ENCODE data around the gene IGSF3. TPM values are rescaled to one million over a fixed set of nuclear protein-coding genes. Genes with fewer than 3 reads are reported as not detected.
"Not testable (repeated sequence)": the region's sequence is repeated elsewhere in the genome, so short reads cannot be mapped to it uniquely, and the experiment has no call there.

Gene IGSF3
- total and polyA plus RNA-seq, 2 of the 8 experiments (the other 6 are each of a cell fraction or from before 2014, with no cell fraction given) = 30.0 to 32.2 TPM

- no peak for TF ChIP-seq PHF8 (conservative IDR thresholded peaks at IDR 0.05; ENCODE audit: low read depth, low read length)
- no peak for TF ChIP-seq E2F6 (IDR thresholded peaks at IDR 0.05)
- TF ChIP-seq POLR2A (IDR thresholded peaks at IDR 0.05; ENCODE audit: control extremely low read depth in 1 of 2, low read depth in 2 of 2, low read length in 2 of 2) = no peak
- no peak for TF ChIP-seq SAP30 (IDR thresholded peaks at IDR 0.05; ENCODE audit: insufficient read depth, insufficient replicate concordance, low read length)
- no peak for TF ChIP-seq CBX8 (IDR thresholded peaks at IDR 0.05; ENCODE audit: borderline replicate concordance, low read depth, low read length)
- no peak for TF ChIP-seq BCL11A (IDR thresholded peaks at IDR 0.05; ENCODE audit: low read depth in 2 of 2, low read length in 2 of 2)
- no peak for TF ChIP-seq CHD2 (IDR thresholded peaks at IDR 0.05; ENCODE audit: low read length)
- no peak for TF ChIP-seq SUZ12 (IDR thresholded peaks at IDR 0.05; ENCODE audit: low read length)
These were observed 5.9 kb downstream of the IGSF3 start (continued) for GRCh38 chr1:116661633-116662032.

GRCh38 chr1:116658645-116659044 lies 8.9 kb downstream of the IGSF3 start:
- H2AFZ ChIP-seq (ENCODE audit: low read length); CTCF ChIA-PET (ENCODE audit: partially characterized antibody); H3K23ac ChIP-seq (ENCODE audit: insufficient read length); H3K36me3 ChIP-seq (ENCODE audit: control insufficient read depth in 2 of 4, insufficient read depth in 4 of 4, low read length in 3 of 4); H4K8ac ChIP-seq (ENCODE audit: extremely low read depth, insufficient read depth, low read length); H2BK20ac ChIP-seq (ENCODE audit: low read length); H3K27ac ChIP-seq (ENCODE audit: low read depth, low read length); DNase-seq (ENCODE audit: low read depth in 1 of 2, low spot score in 2 of 2); H3K4ac ChIP-seq (replicated peaks; ENCODE audit: insufficient read length, low read depth, low read length); POLR2A ChIA-PET (ENCODE audit: partially characterized antibody); H3K23me2 ChIP-seq (ENCODE audit: low read depth, low read length); H4K20me1 ChIP-seq (replicated peaks in 1 of 2; ENCODE audit: control insufficient read depth in 1 of 2, insufficient read depth in 2 of 2, low read length in 2 of 2); H3K56ac ChIP-seq (replicated peaks; ENCODE audit: insufficient read length, low read depth, low read length); H4K5ac ChIP-seq (ENCODE audit: insufficient read length, low read depth, low read length); H2BK5ac ChIP-seq (ENCODE audit: low read depth, low read length); H2BK12ac ChIP-seq (ENCODE audit: low read depth, low read length); H3K27me3 ChIP-seq (replicated peaks in 1 of 4; ENCODE audit: control insufficient read depth in 3 of 4, extremely low read depth in 1 of 4, insufficient read depth in 3 of 4, low read length in 3 of 4); H3K14ac ChIP-seq (ENCODE audit: insufficient read length); H2BK120ac ChIP-seq (replicated peaks; ENCODE audit: low read depth, low read length); H3K4me3 ChIP-seq (ENCODE audit: extremely low read depth in 1 of 4, insufficient read depth in 2 of 4, low read depth in 3 of 4, low read length in 4 of 4); H3K79me1 ChIP-seq (ENCODE audit: low read depth, low read length); H2BK15ac ChIP-seq (ENCODE audit: low read length); H3K4me2 ChIP-seq (ENCODE audit: insufficient read depth in 1 of 2, low read depth in 2 of 2, low read length in 2 of 2); H2AK5ac ChIP-seq (ENCODE audit: low read depth, low read length); H3K9ac ChIP-seq (replicated peaks in 1 of 4; ENCODE audit: extremely low read depth in 1 of 4, low read depth in 3 of 4, low read length in 3 of 4); FAIRE-seq; H3K18ac ChIP-seq (ENCODE audit: extremely low read depth, low read length); H3K9me3 ChIP-seq (ENCODE audit: insufficient read depth in 2 of 2, low read depth in 1 of 2, low read length in 1 of 2); H3K4me1 ChIP-seq (replicated peaks in 1 of 4; ENCODE audit: control insufficient read depth in 3 of 4, insufficient read depth in 4 of 4, low read length in 3 of 4); H4K91ac ChIP-seq (replicated peaks; ENCODE audit: insufficient read length, low read length): not testable (repeated sequence)
- WGBS, 2 experiments (ENCODE audit: extremely low coverage in 1 of 2, insufficient coverage in 1 of 2, insufficient read length in 1 of 2, insufficient replicate concordance in 2 of 2, low coverage in 1 of 2, low lambda C conversion rate in 2 of 2, missing lambda C conversion rate in 1 of 2) = 86% methylated on average over 4 of the region's 5 CpGs; no CpG with 5 or more reads in 1 of the 2 experiments
- peaks cover 0 to 29% of the 10 kb centered on the region in 2 experiments; a peak in 2 of 4 replicates for H3K79me2 ChIP-seq (ENCODE audit: control insufficient read depth in 1 of 2, insufficient read depth in 2 of 2, low read length in 2 of 2)

Measured in H1 (cell line).